Panc1 (cell line): ENCODE results near the gene DTNBP1. TPM values are rescaled to one million over a fixed set of nuclear protein-coding genes. Genes with fewer than 3 reads are reported as not detected.

Experiments
- ATAC-seq: fragments of 200-7000 bp; cut with Tn5 transposase; 2 replicates; pipeline ENCODE4 v1.9.1; 2020; ENCODE audit warnings: mild to moderate bottlenecking, moderate library complexity
- BruUV-seq: library from RNA; stranded (reverse); fragments of 400-500 nt; replicated peaks from 2 replicates; lab custom pipeline; 2021; lab: Mats Ljungman, UMichigan
- CTCF ChIA-PET: fragments of 300-600 bp; sonication (Branson Sonifier 250); formaldehyde crosslinking; loops from one replicate; lab custom pipeline; 2022; ENCODE audit warnings: antibody characterized with exemption; lab: Charles Lee
- POLR2A ChIA-PET: fragments of 300-600 bp; sonication (Branson Sonifier 250); formaldehyde crosslinking; loops from one replicate; lab custom pipeline; 2022; ENCODE audit warnings: antibody characterized with exemption; lab: Charles Lee
- DNase-seq: peaks from one replicate; pipeline ENCODE4 v3.0.0-alpha.2; 2010; ENCODE audit warnings: low read depth, low spot score
- H3K27ac ChIP-seq: 2 replicates; pipeline ENCODE4 v1.5.1; 2011; ENCODE audit warnings: mild to moderate bottlenecking, low read length, inconsistent platforms
- H3K27me3 ChIP-seq: fragments of 200-500 bp; sonication (Bioruptor generic); 2 replicates; pipeline ENCODE4 v1.6.0; 2014; ENCODE audit warnings: low read length, inconsistent platforms; ENCODE audit not compliant: control insufficient read depth, insufficient read depth
- H3K36me3 ChIP-seq: fragments of 200-500 bp; sonication (Bioruptor generic); 2 replicates; pipeline ENCODE4 v1.5.1; 2014; ENCODE audit warnings: inconsistent platforms, mild to moderate bottlenecking, low read length, moderate library complexity; ENCODE audit not compliant: control insufficient read depth, insufficient read depth
- H3K4me1 ChIP-seq: 2 replicates; pipeline ENCODE4 v1.5.1; 2011; ENCODE audit warnings: inconsistent platforms, mild to moderate bottlenecking, low read length, moderate library complexity; ENCODE audit not compliant: control insufficient read depth, insufficient read depth
- H3K4me3 ChIP-seq, 2 experiments: 2 replicates each; pipeline ENCODE4 v1.5.1; 2011 to 2012; ENCODE audit warnings: low read depth in 2 of 2, low read length in 2 of 2, mild to moderate bottlenecking in 2 of 2, inconsistent platforms in 1 of 2, moderate library complexity in 1 of 2
- H3K9me3 ChIP-seq: fragments of 200-500 bp; sonication (Bioruptor generic); 2 replicates; pipeline ENCODE4 v1.5.1; 2014; ENCODE audit warnings: low read depth, mild to moderate bottlenecking, inconsistent platforms, low read length, moderate library complexity; ENCODE audit not compliant: control insufficient read depth, insufficient read depth
- POLR2AphosphoS5 ChIP-seq: IDR thresholded peaks from 2 replicates; pipeline ENCODE4 v1.6.1; 2012; ENCODE audit warnings: mild to moderate bottlenecking, low read depth, low read length, moderate library complexity
- SIN3A ChIP-seq: IDR thresholded peaks from 2 replicates; pipeline ENCODE4 v1.6.1; 2012; ENCODE audit warnings: low read depth, mild to moderate bottlenecking, low read length, moderate library complexity, borderline replicate concordance; ENCODE audit not compliant: insufficient read depth
- TCF7L2 ChIP-seq: IDR thresholded peaks from 2 replicates; pipeline ENCODE4 v1.6.1; 2011; ENCODE audit warnings: mild to moderate bottlenecking, low read depth, low read length, inconsistent platforms
- in situ Hi-C: cut with HindIII; loops from 2 replicates; pipeline ENCODE4 v1.10.0; 2016; ENCODE audit warnings: low sequenced_read_pairs, low pct_unique_long_range_greater_than_20kb
- intact Hi-C: fragments of 100-400 bp; cut with micrococcal nuclease; formaldehyde crosslinking; loops from one replicate; pipeline ENCODE4 v1.10.0; 2022; ENCODE audit not compliant: unreplicated experiment
- total RNA-seq: library from RNA; stranded (reverse); gene quantifications from one replicate; pipeline ENCODE4 v1.2.1, GENCODE V29; 2021; ENCODE audit not compliant: unreplicated experiment
- TF ChIP-seq, protein P1 (sequence below): fragments of 450-650 bp; IDR thresholded peaks from 2 replicates; pipeline ENCODE4 v1.5.1; 2017; ENCODE audit warnings: mild to moderate bottlenecking
- TF ChIP-seq, protein P2 (sequence below), 2 experiments: IDR thresholded peaks; 2 replicates each; pipeline ENCODE4 v1.6.1; 2011 to 2012; ENCODE audit warnings: low read depth in 2 of 2, control low read depth in 1 of 2, low read length in 1 of 2, mild to moderate bottlenecking in 1 of 2, moderate library complexity in 1 of 2; ENCODE audit not compliant: insufficient read depth in 1 of 2

DTNBP1 gene
- total RNA-seq, 1 experiment from 2014 or later = 29.3 TPM

DNA sequence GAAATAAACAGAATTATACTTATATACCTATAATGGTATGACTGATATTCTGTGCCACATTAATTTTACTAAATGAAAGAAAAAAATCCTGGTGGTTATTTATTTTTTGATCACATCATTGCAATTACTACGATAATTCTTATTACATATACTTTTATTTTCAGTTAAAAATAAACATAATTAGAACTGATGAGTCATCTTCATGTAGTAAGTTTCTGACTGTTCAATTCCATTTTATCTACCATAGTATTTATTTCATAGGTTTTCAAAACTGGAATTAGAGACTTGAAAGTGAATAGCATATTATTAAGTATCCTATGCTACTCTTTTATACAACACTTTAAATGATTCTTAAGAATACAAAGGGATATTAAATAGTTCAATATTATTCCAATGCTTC, 80.3 kb downstream of the DTNBP1 start:
- POLR2A ChIA-PET = no interaction called here
- ATAC-seq (no peak), DNase-seq (no peak)
- CTCF ChIA-PET = interaction anchor here (0.7 kb wide), 1 partner anchor 55 kb away, joined by 5 read pairs; no protein-coding TSS in a partner anchor
- Histone ChIP-seq H3K4me3 (no peak overlapping the region), H3K27me3 (no peaks in the 10 kb centered on the region), H3K9me3 (no peaks in the 10 kb centered on the region), H3K27ac (no peak overlapping the region), H3K36me3 (no peaks in the 10 kb centered on the region), H3K4me1 (no peaks in the 10 kb centered on the region)
- in situ Hi-C loops = no loop called here
- no TSS peak for BruUV-seq
- intact Hi-C loops = no loop called here
- TF ChIP-seq, protein P1, sequence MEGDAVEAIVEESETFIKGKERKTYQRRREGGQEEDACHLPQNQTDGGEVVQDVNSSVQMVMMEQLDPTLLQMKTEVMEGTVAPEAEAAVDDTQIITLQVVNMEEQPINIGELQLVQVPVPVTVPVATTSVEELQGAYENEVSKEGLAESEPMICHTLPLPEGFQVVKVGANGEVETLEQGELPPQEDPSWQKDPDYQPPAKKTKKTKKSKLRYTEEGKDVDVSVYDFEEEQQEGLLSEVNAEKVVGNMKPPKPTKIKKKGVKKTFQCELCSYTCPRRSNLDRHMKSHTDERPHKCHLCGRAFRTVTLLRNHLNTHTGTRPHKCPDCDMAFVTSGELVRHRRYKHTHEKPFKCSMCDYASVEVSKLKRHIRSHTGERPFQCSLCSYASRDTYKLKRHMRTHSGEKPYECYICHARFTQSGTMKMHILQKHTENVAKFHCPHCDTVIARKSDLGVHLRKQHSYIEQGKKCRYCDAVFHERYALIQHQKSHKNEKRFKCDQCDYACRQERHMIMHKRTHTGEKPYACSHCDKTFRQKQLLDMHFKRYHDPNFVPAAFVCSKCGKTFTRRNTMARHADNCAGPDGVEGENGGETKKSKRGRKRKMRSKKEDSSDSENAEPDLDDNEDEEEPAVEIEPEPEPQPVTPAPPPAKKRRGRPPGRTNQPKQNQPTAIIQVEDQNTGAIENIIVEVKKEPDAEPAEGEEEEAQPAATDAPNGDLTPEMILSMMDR = no peak
- TF ChIP-seq TCF7L2 (no peak), POLR2AphosphoS5 (no peak), SIN3A (no peak)
- TF ChIP-seq, protein P2, sequence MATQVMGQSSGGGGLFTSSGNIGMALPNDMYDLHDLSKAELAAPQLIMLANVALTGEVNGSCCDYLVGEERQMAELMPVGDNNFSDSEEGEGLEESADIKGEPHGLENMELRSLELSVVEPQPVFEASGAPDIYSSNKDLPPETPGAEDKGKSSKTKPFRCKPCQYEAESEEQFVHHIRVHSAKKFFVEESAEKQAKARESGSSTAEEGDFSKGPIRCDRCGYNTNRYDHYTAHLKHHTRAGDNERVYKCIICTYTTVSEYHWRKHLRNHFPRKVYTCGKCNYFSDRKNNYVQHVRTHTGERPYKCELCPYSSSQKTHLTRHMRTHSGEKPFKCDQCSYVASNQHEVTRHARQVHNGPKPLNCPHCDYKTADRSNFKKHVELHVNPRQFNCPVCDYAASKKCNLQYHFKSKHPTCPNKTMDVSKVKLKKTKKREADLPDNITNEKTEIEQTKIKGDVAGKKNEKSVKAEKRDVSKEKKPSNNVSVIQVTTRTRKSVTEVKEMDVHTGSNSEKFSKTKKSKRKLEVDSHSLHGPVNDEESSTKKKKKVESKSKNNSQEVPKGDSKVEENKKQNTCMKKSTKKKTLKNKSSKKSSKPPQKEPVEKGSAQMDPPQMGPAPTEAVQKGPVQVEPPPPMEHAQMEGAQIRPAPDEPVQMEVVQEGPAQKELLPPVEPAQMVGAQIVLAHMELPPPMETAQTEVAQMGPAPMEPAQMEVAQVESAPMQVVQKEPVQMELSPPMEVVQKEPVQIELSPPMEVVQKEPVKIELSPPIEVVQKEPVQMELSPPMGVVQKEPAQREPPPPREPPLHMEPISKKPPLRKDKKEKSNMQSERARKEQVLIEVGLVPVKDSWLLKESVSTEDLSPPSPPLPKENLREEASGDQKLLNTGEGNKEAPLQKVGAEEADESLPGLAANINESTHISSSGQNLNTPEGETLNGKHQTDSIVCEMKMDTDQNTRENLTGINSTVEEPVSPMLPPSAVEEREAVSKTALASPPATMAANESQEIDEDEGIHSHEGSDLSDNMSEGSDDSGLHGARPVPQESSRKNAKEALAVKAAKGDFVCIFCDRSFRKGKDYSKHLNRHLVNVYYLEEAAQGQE (IDR thresholded peaks at IDR 0.05; ENCODE audit: insufficient read depth in 1 of 2, low read depth in 2 of 2, low read length in 1 of 2) = no peak

DNA sequence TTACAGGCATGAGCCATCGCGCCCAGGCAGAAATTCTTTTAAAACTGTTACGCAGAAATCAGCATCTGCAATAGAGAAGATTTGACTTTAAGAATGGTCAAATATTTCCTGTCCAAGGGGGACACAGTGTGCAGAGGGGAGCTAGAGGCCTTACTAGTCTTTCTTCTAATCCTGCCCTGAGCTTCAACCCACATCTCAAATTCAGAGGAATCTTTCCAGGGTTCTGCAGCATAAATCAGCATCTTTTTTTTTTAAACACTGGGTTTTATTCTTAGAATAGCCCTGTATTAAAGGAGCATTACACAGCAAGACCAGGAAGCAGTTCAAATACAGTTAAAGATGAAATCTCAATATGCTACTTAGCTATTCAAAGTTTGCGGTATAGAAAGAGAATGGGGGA, 81.1 kb downstream of the DTNBP1 start:
- no peak overlapping the region for H3K4me3 ChIP-seq
- in situ Hi-C loops = no loop called here
- DNase-seq (no peak), ATAC-seq (no peak)
- H3K27ac ChIP-seq = no peak overlapping the region
- H3K9me3 ChIP-seq = no peaks in the 10 kb centered on the region
- CTCF ChIA-PET = interaction anchor here (0.7 kb wide), 1 partner anchor 56 kb away, joined by 5 read pairs; no protein-coding TSS in a partner anchor
- no peaks in the 10 kb centered on the region for H3K36me3 ChIP-seq
- BruUV-seq = no TSS peak
- H3K27me3 ChIP-seq = no peaks in the 10 kb centered on the region
- intact Hi-C loops = no loop called here
- TF ChIP-seq, protein P1 = no peak
- TF ChIP-seq SIN3A = no peak
- no peak for TF ChIP-seq TCF7L2
- TF ChIP-seq, protein P2 (IDR thresholded peaks at IDR 0.05; ENCODE audit: insufficient read depth in 1 of 2, low read depth in 2 of 2, low read length in 1 of 2) = no peak
- no peak for TF ChIP-seq POLR2AphosphoS5
- no peaks in the 10 kb centered on the region for H3K4me1 ChIP-seq
- POLR2A ChIA-PET = no interaction called here
